NCI-H1436 treated with DMSO at 0.1 percent for 48 hours (cell line): ENCODE results near the gene NEIL1.
"Not testable (repeated sequence)": the region's sequence is repeated elsewhere in the genome, so short reads cannot be mapped to it uniquely, and the experiment has no call there.

ENCODE experiments used
- DNase-seq: peaks from one replicate; lab custom pipeline; 2025; lab: John Stamatoyannopoulos, UW

NEIL1 gene

DNA sequence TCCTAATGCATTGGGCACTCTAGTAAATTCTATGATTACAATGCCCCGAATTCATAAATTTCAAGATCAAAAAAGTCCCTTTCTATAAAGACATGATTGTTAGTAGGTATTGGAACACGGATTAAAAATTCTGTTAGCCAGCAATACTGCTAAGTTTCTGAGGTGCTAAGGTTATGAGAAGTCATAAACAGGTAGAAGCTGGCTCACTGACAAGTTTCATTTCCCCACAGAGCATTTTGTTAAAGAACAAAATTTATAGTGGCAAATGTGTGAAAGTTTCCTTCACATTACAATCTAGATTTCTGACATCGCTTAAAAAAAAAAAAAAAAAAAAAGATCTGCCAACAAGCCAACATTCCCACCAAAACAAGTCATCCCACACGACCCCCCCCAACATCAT is 33.9 kb downstream of the NEIL1 start:
- DNase-seq, result no peak

- not testable (repeated sequence) for DNase-seq
Observed at GRCh38 chr15:75383986-75384385, 37.1 kb downstream of the NEIL1 start.

DNA sequence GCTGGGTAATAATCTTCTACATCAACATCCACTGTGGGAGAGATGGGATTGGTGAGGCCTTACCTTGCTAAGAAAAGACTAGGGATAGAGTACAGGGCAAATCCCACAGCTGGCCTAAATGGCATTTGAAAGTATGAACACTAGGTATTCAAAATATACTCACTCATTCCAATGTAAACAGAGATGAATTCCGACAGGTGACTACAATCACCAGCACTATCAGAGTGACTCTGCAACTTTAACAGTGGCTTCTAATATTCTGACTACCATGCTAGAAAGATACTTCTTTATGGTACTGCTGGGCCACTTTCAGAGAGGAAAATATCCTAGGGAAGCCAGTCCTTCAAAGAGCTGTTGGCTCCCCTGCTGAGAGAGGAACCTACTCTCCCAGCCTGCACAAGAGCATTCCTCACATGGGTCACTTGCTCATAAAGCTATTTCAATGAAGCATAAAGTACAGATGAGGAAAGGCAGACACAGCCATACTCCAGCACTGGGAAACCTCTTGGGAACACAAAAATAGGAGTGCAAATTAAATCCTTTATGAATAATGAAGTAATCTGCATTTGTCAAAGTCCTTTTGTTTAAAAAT is 43.0 kb downstream of the NEIL1 start:
- DNase-seq, result no peak

DNA sequence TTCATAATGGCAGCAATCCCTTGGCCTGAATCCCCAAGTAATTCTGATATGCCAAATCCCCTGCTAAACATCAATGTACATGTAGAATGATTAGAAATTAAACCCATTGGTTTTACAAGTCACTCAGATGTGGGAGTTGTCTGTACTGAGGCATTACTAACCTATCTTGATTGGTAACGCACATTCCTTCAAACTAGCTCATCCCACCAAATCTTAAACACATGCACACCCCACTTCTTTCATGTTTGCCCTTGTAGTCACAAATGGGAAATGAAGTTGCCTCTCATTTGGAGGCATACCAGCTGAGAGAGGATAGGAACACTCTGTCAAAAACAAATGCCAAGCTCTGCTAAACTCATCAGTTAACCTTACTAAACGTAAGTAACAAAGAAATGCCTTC is 50.7 kb downstream of the NEIL1 start:
- no peak for DNase-seq

GRCh38 chr15:75403892-75404291 is 57.1 kb downstream of the NEIL1 start:
- no peak for DNase-seq
